ENCODE data around the gene TNS1.

The TNS1 gene

GRCh38 chr2:217953011-217953481 lies 49.7 kb downstream of the TNS1 start:
- H2AFZ ChIP-seq (ENCODE audit: low read length), result no peak overlapping the region
- peaks cover 20% of the 10 kb centered on the region; the same call in 1 of the 2 replicates for H3K27me3 ChIP-seq (replicated peaks; ENCODE audit: insufficient read depth, low read length)
- H3K9ac ChIP-seq (ENCODE audit: low read length), result no peak overlapping the region
- no peaks in the 10 kb centered on the region for H3F3A ChIP-seq (ENCODE audit: insufficient read depth, low read length)
- H3K4me1 ChIP-seq (ENCODE audit: low read length), result no peaks in the 10 kb centered on the region
- TF ChIP-seq EZH2 (optimal IDR thresholded peaks at IDR 0.05; ENCODE audit: low read depth, low read length) (no peak), EZH2phosphoT487 (IDR thresholded peaks at IDR 0.05; ENCODE audit: low read length) (no peak)
- TF ChIP-seq, protein P1, sequence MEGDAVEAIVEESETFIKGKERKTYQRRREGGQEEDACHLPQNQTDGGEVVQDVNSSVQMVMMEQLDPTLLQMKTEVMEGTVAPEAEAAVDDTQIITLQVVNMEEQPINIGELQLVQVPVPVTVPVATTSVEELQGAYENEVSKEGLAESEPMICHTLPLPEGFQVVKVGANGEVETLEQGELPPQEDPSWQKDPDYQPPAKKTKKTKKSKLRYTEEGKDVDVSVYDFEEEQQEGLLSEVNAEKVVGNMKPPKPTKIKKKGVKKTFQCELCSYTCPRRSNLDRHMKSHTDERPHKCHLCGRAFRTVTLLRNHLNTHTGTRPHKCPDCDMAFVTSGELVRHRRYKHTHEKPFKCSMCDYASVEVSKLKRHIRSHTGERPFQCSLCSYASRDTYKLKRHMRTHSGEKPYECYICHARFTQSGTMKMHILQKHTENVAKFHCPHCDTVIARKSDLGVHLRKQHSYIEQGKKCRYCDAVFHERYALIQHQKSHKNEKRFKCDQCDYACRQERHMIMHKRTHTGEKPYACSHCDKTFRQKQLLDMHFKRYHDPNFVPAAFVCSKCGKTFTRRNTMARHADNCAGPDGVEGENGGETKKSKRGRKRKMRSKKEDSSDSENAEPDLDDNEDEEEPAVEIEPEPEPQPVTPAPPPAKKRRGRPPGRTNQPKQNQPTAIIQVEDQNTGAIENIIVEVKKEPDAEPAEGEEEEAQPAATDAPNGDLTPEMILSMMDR (IDR thresholded peaks at IDR 0.05; ENCODE audit: low read length), result no peak
- H3K4me3 ChIP-seq (ENCODE audit: low read length), result no peak overlapping the region
- DNase-seq, result no peak
- no peak overlapping the region for H3K27ac ChIP-seq (ENCODE audit: low read length)
- no peaks in the 10 kb centered on the region for H3K9me3 ChIP-seq (replicated peaks; ENCODE audit: insufficient read depth, low read length)
- H3K79me2 ChIP-seq (ENCODE audit: low read length), result no peaks in the 10 kb centered on the region
- H3K4me2 ChIP-seq (ENCODE audit: low read depth, low read length), result no peak overlapping the region
- H3K36me3 ChIP-seq (replicated peaks; ENCODE audit: insufficient read depth, low read length), result no peaks in the 10 kb centered on the region
- H3K9me2 ChIP-seq (replicated peaks; ENCODE audit: insufficient read depth, low read length), result no peaks in the 10 kb centered on the region
- H4K20me1 ChIP-seq (ENCODE audit: insufficient read depth, low read length), result no peaks in the 10 kb centered on the region

DNA sequence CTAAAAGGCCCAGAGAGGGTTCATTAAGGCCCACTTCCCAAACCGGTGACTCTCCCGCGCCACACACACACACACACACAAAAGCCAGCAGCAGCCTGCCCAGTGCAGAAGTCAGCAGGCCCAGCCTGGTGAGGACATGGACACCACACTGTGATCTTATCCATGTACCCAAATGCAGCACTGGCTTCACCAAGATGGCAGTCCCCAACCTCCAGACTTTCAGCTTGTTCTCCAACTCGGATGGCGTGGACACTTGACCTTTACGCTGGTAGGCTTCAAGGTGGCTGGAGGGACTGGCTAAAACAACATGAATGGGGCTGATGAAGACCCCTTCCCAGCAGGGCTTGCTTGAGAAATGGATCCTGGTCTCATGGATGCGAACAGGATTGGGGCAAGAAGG lies 50.4 kb downstream of the TNS1 start:
- Histone ChIP-seq H3K4me2 (ENCODE audit: low read depth, low read length) (no peak overlapping the region), H2AFZ (ENCODE audit: low read length) (no peak overlapping the region), H4K20me1 (ENCODE audit: insufficient read depth, low read length) (no peaks in the 10 kb centered on the region), H3K9me2 (replicated peaks; ENCODE audit: insufficient read depth, low read length) (no peaks in the 10 kb centered on the region), H3K4me3 (ENCODE audit: low read length) (no peak overlapping the region), H3K27me3 (replicated peaks; ENCODE audit: insufficient read depth, low read length) (peaks cover 22% of the 10 kb centered on the region), H3K9ac (ENCODE audit: low read length) (no peak overlapping the region), H3K36me3 (replicated peaks; ENCODE audit: insufficient read depth, low read length) (no peaks in the 10 kb centered on the region), H3K27ac (ENCODE audit: low read length) (no peak overlapping the region), H3K4me1 (ENCODE audit: low read length) (no peaks in the 10 kb centered on the region), H3K9me3 (replicated peaks; ENCODE audit: insufficient read depth, low read length) (no peaks in the 10 kb centered on the region), H3F3A (ENCODE audit: insufficient read depth, low read length) (no peaks in the 10 kb centered on the region), H3K79me2 (ENCODE audit: low read length) (no peaks in the 10 kb centered on the region)
- TF ChIP-seq EZH2phosphoT487 (IDR thresholded peaks at IDR 0.05; ENCODE audit: low read length), result no peak
- DNase-seq, result no peak

- Histone ChIP-seq H2AFZ (ENCODE audit: low read length) (no peak overlapping the region), H3F3A (ENCODE audit: insufficient read depth, low read length) (no peaks in the 10 kb centered on the region), H3K9me3 (replicated peaks; ENCODE audit: insufficient read depth, low read length) (no peaks in the 10 kb centered on the region), H3K9ac (ENCODE audit: low read length) (no peak overlapping the region), H3K4me1 (ENCODE audit: low read length) (no peaks in the 10 kb centered on the region), H4K20me1 (ENCODE audit: insufficient read depth, low read length) (no peaks in the 10 kb centered on the region), H3K4me2 (ENCODE audit: low read depth, low read length) (no peak overlapping the region), H3K27ac (ENCODE audit: low read length) (no peak overlapping the region), H3K9me2 (replicated peaks; ENCODE audit: insufficient read depth, low read length) (no peaks in the 10 kb centered on the region), H3K27me3 (replicated peaks; ENCODE audit: insufficient read depth, low read length) (peaks cover 24% of the 10 kb centered on the region), H3K79me2 (ENCODE audit: low read length) (no peaks in the 10 kb centered on the region), H3K36me3 (replicated peaks; ENCODE audit: insufficient read depth, low read length) (no peaks in the 10 kb centered on the region), H3K4me3 (ENCODE audit: low read length) (no peak overlapping the region)
- DNase-seq, result no peak
- TF ChIP-seq EZH2phosphoT487 (IDR thresholded peaks at IDR 0.05; ENCODE audit: low read length), result no peak
- TF ChIP-seq, protein P1 (IDR thresholded peaks at IDR 0.05; ENCODE audit: low read length), result no peak
- TF ChIP-seq EZH2 (optimal IDR thresholded peaks at IDR 0.05; ENCODE audit: low read depth, low read length), result no peak
These were observed 51.1 kb downstream of the TNS1 start for GRCh38 chr2:217951521-217952247.

DNA sequence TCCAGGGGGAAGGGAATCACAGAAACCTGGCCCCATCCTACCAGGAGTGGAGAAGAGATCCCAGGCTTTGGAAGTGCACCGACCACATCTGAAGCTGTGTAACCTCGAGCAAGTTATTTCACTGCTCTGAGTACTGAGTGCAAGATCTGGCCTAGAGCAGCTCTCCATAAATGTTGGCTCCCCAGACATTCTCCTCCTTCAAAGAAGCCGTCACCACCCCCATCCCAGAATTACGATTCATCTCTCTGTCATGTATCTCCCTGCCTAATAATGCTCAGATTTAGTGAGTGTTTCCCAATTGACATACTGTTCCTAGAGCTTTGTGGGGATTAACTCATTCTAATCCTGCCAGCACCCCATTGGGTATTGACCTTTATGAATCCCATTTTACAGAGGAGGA lies 51.7 kb downstream of the TNS1 start:
- no peak overlapping the region for H3K9ac ChIP-seq (ENCODE audit: low read length)
- no peaks in the 10 kb centered on the region for H4K20me1 ChIP-seq (ENCODE audit: insufficient read depth, low read length)
- no peak overlapping the region for H2AFZ ChIP-seq (ENCODE audit: low read length)
- TF ChIP-seq EZH2 (optimal IDR thresholded peaks at IDR 0.05; ENCODE audit: low read depth, low read length) (no peak), EZH2phosphoT487 (IDR thresholded peaks at IDR 0.05; ENCODE audit: low read length) (no peak)
- TF ChIP-seq, protein P1 (IDR thresholded peaks at IDR 0.05; ENCODE audit: low read length), result no peak
- peaks cover 24% of the 10 kb centered on the region for H3K27me3 ChIP-seq (replicated peaks; ENCODE audit: insufficient read depth, low read length)
- no peaks in the 10 kb centered on the region for H3F3A ChIP-seq (ENCODE audit: insufficient read depth, low read length)
- H3K4me1 ChIP-seq (ENCODE audit: low read length), result no peaks in the 10 kb centered on the region
- H3K4me3 ChIP-seq (ENCODE audit: low read length), result no peak overlapping the region
- no peaks in the 10 kb centered on the region for H3K36me3 ChIP-seq (replicated peaks; ENCODE audit: insufficient read depth, low read length)
- no peaks in the 10 kb centered on the region for H3K9me2 ChIP-seq (replicated peaks; ENCODE audit: insufficient read depth, low read length)
- H3K4me2 ChIP-seq (ENCODE audit: low read depth, low read length), result no peak overlapping the region
- no peaks in the 10 kb centered on the region for H3K9me3 ChIP-seq (replicated peaks; ENCODE audit: insufficient read depth, low read length)
- H3K27ac ChIP-seq (ENCODE audit: low read length), result no peak overlapping the region
- H3K79me2 ChIP-seq (ENCODE audit: low read length), result no peaks in the 10 kb centered on the region
- no peak for DNase-seq

Measured in MM.1S (cell line).